GM12865 (cell line): ENCODE results near the gene ADGB.
"Not testable (repeated sequence)": the region's sequence is repeated elsewhere in the genome, so short reads cannot be mapped to it uniquely, and the experiment has no call there.

ENCODE experiments used
- DNase-seq: peaks from one replicate; pipeline ENCODE4 v3.0.0; 2010; ENCODE audit warnings: low read depth
- H3K4me3 ChIP-seq: 2 replicates; pipeline ENCODE4 v1.5.1; 2011; ENCODE audit warnings: mild to moderate bottlenecking, low read depth, low read length, control low read depth
- TF ChIP-seq, protein P1 (sequence below): IDR thresholded peaks from 2 replicates; pipeline ENCODE4 v1.5.1; 2011; ENCODE audit warnings: low read length, control low read depth, low read depth, inconsistent platforms; ENCODE audit not compliant: insufficient read depth; ENCODE audit errors: missing control alignments

The ADGB gene

DNA sequence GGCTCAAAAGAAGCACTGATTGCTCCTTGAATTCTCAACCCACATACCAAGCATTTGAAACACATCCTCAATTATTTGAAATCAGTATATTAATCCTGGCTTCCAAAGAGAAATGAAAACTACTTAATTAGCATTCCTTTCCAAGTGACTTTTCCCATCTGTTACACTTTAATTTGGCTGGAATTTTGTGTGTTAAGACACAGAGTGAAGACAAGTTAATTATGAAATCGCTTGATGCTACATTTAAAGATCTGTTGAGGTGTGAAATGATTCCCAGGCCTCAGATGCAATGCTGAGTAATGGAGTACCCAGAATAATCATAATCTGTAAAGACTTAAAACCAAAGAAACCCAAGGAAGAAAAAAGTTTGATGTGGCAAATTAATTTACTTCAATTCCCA is 241.4 kb downstream of the ADGB start:
- TF ChIP-seq, protein P1, sequence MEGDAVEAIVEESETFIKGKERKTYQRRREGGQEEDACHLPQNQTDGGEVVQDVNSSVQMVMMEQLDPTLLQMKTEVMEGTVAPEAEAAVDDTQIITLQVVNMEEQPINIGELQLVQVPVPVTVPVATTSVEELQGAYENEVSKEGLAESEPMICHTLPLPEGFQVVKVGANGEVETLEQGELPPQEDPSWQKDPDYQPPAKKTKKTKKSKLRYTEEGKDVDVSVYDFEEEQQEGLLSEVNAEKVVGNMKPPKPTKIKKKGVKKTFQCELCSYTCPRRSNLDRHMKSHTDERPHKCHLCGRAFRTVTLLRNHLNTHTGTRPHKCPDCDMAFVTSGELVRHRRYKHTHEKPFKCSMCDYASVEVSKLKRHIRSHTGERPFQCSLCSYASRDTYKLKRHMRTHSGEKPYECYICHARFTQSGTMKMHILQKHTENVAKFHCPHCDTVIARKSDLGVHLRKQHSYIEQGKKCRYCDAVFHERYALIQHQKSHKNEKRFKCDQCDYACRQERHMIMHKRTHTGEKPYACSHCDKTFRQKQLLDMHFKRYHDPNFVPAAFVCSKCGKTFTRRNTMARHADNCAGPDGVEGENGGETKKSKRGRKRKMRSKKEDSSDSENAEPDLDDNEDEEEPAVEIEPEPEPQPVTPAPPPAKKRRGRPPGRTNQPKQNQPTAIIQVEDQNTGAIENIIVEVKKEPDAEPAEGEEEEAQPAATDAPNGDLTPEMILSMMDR, result no peak
- DNase-seq, result no peak
- H3K4me3 ChIP-seq, result no peak overlapping the region

GRCh38 chr6:146840641-146841040 is 241.9 kb downstream of the ADGB start:
- TF ChIP-seq, protein P1, result no peak
- no peak for DNase-seq
- H3K4me3 ChIP-seq, result no peak overlapping the region

DNA sequence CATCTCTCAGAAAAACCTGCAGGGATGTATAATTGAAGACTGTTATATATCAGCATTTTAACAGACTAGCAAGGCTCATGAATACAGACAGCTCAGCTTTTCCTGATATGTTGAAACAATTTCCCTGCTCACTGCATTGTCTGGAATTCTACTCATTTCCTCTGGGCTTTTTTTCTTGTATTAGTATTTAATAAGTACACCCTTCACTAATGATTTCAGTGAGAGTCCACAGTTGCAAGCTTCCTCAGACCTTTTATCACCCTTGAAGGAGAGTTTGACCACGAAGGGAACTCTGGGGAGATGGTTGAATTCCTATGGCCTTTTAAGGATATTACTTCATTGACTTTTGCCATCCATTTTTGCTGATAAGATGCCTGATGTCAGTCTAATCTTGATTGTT is 248.7 kb downstream of the ADGB start:
- TF ChIP-seq, protein P1, result no peak
- no peak overlapping the region for H3K4me3 ChIP-seq
- no peak for DNase-seq

- peak; percentile 12 for DNase-seq
- no peak overlapping the region for H3K4me3 ChIP-seq
- TF ChIP-seq, protein P1, result no peak
These were observed 251.6 kb downstream of the ADGB start for GRCh38 chr6:146850238-146850896.

DNA sequence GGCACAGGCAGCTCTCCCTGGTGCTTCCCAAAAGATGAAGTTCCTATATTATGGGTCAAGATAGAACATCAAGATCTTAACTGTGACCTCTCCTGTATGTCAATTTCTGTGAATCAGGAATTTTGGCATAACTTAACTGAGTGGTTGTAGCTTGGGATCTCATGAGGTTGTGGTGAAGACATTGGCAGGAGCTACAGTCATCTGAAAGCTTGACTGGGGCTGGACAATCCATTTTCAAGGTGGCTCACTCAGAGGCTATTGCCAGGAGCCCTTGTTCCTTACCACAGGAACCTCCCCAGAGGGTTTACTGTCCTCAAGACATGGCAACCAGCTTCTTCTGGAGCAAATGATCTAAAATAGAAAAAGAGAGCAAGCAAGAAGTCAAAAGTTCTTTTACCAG is 252.2 kb downstream of the ADGB start:
- TF ChIP-seq, protein P1, result no peak
- DNase-seq, result no peak
- H3K4me3 ChIP-seq, result no peak overlapping the region

GRCh38 chr6:146851837-146852236 is 253.1 kb downstream of the ADGB start:
- H3K4me3 ChIP-seq, result no peak overlapping the region
- TF ChIP-seq, protein P1, result no peak
- peak; percentile 11 for DNase-seq

- not testable (repeated sequence) for DNase-seq
These were observed 255.9 kb downstream of the ADGB start for GRCh38 chr6:146854521-146855255.

More at GRCh38 chr6:146854521-146855255, 255.9 kb downstream of the ADGB start:
- H3K4me3 ChIP-seq, result not testable (repeated sequence)
